H4 (cell line): ENCODE measurements around the gene MTAP. TPM values are rescaled to one million over a fixed set of nuclear protein-coding genes. Genes with fewer than 3 reads are reported as not detected.

Experiments used
- DNase-seq: peaks from one replicate; pipeline ENCODE4 v3.0.0-alpha.2; 2015; ENCODE audit warnings: low spot score
- total RNA-seq: library from RNA; depleted of rRNA; stranded (reverse); fragments of >200 nt; shearing (Covaris generic); gene quantifications from 2 replicates; pipeline ENCODE4 v1.2.3, GENCODE V29; 2014; rRNA removed

MTAP gene
- not detected in 2 replicates for total RNA-seq

DNA sequence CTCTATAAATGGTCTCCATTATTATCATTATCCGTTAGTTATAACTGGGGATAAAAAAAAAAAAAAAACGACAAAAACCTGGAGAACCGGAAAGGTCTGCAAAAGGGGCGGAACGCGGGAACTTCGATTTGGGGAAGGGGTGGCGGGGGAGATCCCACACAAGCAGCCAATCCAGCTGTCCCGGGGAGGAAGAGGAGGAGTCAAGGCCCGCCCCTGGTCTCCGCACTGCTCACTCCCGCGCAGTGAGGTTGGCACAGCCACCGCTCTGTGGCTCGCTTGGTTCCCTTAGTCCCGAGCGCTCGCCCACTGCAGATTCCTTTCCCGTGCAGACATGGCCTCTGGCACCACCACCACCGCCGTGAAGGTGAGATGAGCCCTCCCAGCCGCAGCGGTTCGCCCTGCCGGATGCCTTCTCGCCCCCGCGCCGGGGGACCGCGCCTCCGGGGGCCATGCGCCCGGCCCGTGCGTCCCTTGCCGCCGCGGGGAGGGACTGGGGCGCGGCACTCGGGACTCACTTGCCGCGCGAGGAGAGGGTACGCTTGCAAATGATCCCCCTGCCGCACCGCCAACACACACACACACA, at the start of gene MTAP:
TSS of gene MTAP (plus strand) at position 219 of the 583 bp plus-strand sequence. CDS start at position 332, 113 bp downstream.
- no peak for DNase-seq

DNA sequence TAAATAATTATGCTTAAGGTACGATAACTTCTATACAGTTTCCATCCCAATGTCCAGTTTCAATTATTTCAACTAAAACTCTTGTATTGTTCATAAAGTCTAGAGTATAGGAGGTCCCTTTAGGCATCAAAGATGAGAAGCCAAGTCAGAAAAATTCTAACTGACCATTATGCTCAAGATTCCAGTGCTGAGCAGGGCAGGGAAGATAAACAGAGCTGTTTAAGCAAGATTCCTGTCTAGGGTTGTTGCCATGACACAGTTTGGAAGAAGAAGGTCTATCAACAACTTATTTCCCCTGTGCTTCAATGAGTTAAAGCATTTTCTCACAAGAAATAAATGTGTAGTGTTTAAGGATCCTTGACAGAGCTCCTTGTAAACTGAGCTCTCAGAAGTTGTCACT, 48.9 kb upstream of the MTAP start:
- DNase-seq, result no peak

- no peak for DNase-seq
These were observed 47.7 kb upstream of the MTAP start for GRCh38 chr9:21754741-21755140.

GRCh38 chr9:21758540-21758939, 43.9 kb upstream of the MTAP start:
- DNase-seq, result no peak

- DNase-seq, result no peak
These were observed 41.0 kb upstream of the MTAP start for GRCh38 chr9:21761309-21761901.

DNA sequence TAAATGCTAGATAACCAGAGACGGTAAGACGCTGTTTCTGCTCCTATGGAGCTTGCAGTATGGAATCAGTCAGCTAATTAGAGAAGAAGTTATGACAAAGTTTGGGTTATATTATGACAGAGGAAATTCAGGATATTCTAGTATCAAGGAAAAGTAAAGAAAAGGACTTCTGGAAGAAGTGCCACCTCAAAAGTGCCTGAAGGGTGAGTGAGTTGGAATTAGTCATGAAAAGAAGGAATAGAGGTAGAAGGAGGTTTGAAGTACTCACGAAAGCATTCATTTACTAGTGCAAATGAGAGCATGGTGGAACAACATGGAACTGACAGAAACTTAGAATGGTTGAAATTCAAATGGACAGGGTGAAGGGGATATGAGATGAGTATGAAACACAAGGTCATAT, 40.4 kb upstream of the MTAP start:
- DNase-seq, result no peak

- no peak for DNase-seq
These were observed 37.6 kb upstream of the MTAP start for GRCh38 chr9:21764846-21765245.

DNA sequence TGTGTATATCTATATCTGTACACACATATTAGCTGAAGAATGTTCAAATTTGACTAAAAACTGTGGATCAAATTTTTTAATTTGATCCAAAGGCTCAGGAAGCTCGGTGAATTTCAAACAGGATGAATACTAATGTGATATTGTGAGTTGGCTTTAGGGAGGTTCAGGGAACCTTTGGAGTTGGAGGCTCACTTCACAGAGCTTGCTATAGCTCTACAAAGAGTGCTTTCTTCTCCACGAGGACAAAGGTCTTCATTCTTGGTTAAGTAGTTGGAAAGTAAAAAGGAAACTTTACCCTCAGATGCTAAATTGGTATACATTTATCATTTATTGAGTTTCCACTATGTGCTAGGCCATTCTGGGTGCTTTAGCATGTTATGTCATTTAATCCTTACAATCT, 36.3 kb upstream of the MTAP start:
- DNase-seq, result no peak

- no peak for DNase-seq
These were observed 31.4 kb upstream of the MTAP start for GRCh38 chr9:21770871-21771560.

GRCh38 chr9:21777701-21778100, 24.7 kb upstream of the MTAP start:
- no peak for DNase-seq

GRCh38 chr9:21778304-21778703, 24.1 kb upstream of the MTAP start:
- DNase-seq, result no peak

DNA sequence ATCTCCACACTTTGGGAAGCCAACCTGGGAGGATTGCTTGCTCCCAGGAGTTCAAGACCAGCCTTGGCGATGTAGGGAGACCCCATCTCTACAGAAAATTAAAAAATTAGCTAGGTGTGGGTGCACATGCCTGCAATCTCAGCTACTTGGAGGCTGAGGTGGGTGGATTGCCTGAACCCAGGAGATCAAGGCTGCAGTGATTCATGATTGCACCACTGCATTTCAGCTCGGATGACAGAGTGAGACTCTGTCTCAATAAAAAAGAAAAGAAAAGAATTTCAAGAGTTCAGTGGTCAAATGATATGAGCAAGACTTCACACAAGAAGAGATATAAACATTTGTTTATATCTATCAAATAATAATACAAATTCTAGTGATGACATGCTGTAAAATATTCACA, 23.0 kb upstream of the MTAP start:
- DNase-seq, result no peak

GRCh38 chr9:21781656-21782055, 20.8 kb upstream of the MTAP start:
- no peak for DNase-seq

DNA sequence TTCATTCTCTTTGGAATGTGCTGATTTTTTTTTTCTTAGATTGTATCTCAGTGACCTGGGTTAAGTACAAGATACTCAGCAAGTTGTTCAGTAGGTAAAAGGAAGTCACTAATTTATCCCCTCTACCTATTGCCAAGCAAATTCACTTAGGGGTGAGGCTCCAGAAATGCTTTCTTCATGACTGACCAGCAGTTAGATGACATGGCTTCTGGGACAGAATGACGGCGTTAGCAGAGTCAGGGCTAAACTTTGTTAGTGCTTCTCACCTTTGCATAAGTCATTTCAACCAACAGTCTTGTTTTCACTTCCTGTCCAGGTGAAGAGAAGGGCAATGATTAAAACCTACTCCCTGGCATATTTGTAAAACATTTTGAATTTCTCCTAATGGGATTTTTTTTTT, 20.2 kb upstream of the MTAP start:
- no peak for DNase-seq

DNA sequence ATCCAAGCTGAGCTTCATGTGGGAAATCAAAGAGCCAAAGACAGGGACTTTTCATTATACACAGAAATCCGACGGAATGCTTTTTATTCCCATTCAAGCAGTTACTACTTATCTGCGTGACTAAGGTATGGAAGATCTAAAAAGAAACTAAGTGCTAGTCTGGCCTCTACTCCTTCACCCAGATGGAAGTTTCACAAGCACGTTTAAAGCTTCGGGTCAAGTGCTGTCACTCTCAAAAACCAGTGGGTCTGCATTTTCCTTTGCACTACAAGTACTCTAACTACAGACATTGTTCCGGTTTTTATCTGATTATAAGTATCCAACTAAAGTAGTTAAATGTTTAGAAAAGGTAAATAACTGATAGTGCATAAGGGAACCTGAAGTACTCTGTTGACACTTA, 13.7 kb upstream of the MTAP start:
- DNase-seq, result no peak

DNA sequence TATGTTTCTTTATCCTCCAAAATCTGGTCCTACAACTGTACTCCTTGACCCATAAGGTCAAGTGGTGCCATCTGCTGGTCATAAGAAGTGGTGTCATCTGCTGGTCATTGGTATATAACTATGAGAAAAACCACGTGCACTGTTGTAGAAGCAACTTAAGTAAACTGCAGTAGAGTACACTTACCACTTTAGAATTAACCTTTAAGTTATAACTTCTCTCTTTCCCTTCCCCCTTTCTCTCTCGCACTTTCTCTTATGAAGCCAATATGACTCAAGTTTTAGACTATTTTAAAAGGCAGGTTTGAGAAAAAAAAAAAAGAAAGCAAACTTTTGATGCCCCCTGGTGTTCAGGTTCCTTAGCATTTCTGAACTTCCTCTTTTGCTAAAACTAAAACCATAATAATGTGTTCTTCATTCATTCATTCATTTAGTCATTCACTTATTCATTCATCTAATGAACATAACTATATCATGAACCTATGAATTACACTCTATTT, 12.8 kb upstream of the MTAP start:
- no peak for DNase-seq

DNA sequence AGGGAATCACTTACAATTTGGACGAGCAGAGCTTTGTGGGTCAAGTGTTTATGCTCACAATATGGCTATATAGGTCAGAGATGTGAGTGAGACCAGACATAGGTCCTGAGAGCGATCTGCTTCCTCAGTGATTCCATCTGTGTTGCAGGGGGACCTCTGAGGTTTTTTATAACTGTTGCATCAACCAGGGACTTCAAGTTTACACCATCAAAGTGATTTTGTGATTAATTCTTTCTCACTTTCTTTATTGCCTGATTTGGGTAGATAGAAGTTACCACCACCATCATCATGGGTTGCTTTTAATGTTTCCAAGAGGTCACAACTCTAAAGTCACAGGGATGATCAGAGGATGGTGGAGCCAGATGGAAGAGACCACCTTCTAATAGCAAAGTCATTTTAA, 7.0 kb upstream of the MTAP start:
- no peak for DNase-seq

DNA sequence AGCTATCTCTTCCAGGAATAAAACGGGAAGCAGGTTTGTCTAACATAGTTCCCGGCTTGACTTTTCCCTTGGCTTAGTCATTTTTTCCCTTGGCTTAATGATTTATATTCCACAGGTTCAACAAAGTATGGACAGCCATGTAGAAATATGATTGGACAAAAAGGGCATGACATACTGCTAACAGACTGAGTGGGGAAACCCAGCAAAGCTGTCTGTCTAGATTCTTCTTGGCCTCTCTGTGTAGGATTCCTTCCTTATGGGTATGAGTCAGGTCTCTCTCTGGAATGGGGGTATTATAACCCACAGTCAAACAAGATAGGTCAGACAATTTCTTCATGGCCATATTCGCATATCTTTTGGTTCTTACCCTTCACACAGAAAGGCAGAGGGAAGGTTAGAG, 5.7 kb upstream of the MTAP start:
- DNase-seq, result no peak

DNA sequence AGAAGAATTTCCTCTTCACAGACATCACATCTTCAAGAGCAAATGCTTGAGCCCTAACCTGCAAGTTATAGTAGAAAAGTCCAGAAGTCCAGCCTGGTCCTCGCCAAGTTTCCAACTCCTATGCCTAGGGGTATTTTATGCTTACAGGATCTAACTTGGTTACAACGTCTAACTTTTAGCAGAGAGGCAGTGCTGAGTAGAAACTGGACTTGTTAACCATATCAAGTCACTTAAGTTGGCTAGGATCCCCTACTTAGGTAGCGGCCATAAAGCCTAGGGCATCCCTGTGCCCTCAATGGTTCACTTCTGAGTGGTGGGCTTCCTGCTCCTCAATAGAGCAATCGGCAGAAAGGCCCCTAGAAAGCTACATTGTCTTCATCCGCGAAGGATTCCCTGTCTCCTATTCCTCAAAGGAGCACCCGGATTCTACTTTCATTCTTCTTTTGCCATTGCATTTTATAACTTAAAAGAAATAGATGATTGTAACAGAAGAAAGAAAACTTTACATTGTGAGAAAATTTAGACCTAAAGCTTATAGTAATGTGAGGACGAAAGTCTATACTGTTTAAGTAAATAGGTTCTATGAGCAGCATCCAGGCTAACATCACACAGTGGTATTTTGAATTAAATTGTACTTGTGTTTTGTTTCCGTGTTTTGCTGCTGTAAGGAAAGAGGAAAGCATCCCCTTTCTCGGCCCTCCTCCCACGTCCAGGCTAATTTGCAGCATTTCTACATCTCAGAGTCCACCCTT, 1.3 kb upstream of the MTAP start:
- no peak for DNase-seq

- DNase-seq, result no peak
These were observed 586 bp upstream of the MTAP start for GRCh38 chr9:21801683-21802417.

GRCh38 chr9:21803649-21804048, 1.2 kb downstream of the MTAP start:
- no peak for DNase-seq

- no peak for DNase-seq
These were observed 1.9 kb downstream of the MTAP start for GRCh38 chr9:21804331-21804730.
